OCI-LY7 (cell line): ENCODE data around the gene PCYT2. TPM values are rescaled to one million over a fixed set of nuclear protein-coding genes. Genes with fewer than 3 reads are reported as not detected.

Experiments used
- BruUV-seq: library from RNA; stranded (reverse); fragments of 400-500 nt; replicated peaks from 2 replicates; lab custom pipeline; 2021; lab: Mats Ljungman, UMichigan
- CTCF ChIA-PET: fragments of 300-600 bp; sonication (Branson Sonifier 250); formaldehyde crosslinking; loops from one replicate; lab custom pipeline; 2022; ENCODE audit warnings: antibody characterized with exemption; ENCODE audit not compliant: unreplicated experiment; lab: Charles Lee
- POLR2A ChIA-PET: fragments of 300-600 bp; sonication (Branson Sonifier 250); formaldehyde crosslinking; loops from one replicate; lab custom pipeline; 2022; ENCODE audit warnings: antibody characterized with exemption; lab: Charles Lee
- DNase-seq: peaks from one replicate; pipeline ENCODE4 v3.0.0-alpha.2; 2015; ENCODE audit warnings: low spot score
- H2AFZ ChIP-seq: fragments of 200-600 bp; sonication (generic), shearing (Covaris generic); 2 replicates; pipeline ENCODE4 v1.6.1; 2014; ENCODE audit warnings: mild to moderate bottlenecking, antibody characterized with exemption, low read length, moderate library complexity
- H3K27ac ChIP-seq: fragments of 200-600 bp; sonication (generic); 2 replicates; pipeline ENCODE4 v1.5.1; 2014; ENCODE audit warnings: mixed run types, low read depth, mild to moderate bottlenecking, moderate library complexity, low read length, inconsistent platforms; ENCODE audit not compliant: poor library complexity, severe bottlenecking
- H3K36me3 ChIP-seq: fragments of 200-600 bp; sonication (generic); 2 replicates; pipeline ENCODE4 v1.6.1; 2014; ENCODE audit warnings: mild to moderate bottlenecking, antibody characterized with exemption, low read length, moderate library complexity, mixed read lengths; ENCODE audit not compliant: insufficient read depth
- H3K4me1 ChIP-seq: fragments of 200-600 bp; sonication (generic); 2 replicates; pipeline ENCODE4 v1.5.1; 2014; ENCODE audit warnings: mild to moderate bottlenecking, low read length; ENCODE audit not compliant: insufficient read depth, poor library complexity, severe bottlenecking
- H3K4me2 ChIP-seq: fragments of 200-600 bp; sonication (generic); 2 replicates; pipeline ENCODE4 v1.6.1; 2014; ENCODE audit warnings: mild to moderate bottlenecking, low read length
- H3K4me3 ChIP-seq: fragments of 200-600 bp; sonication (generic); 2 replicates; pipeline ENCODE4 v1.5.1; 2014; ENCODE audit warnings: mild to moderate bottlenecking, low read depth, low read length; ENCODE audit not compliant: poor library complexity, severe bottlenecking
- H3K79me2 ChIP-seq: fragments of 200-600 bp; sonication (generic); 2 replicates; pipeline ENCODE4 v1.6.1; 2016; ENCODE audit warnings: low read depth, mild to moderate bottlenecking, low read length, moderate library complexity, mixed read lengths; ENCODE audit not compliant: insufficient read depth
- H3K9me2 ChIP-seq: fragments of 200-600 bp; sonication (generic); 2 replicates; pipeline ENCODE4 v1.6.1; 2016; ENCODE audit warnings: mild to moderate bottlenecking, low read length, mixed read lengths; ENCODE audit not compliant: insufficient read depth
- H3K9me3 ChIP-seq: fragments of 200-600 bp; sonication (generic); 2 replicates; pipeline ENCODE4 v1.6.1; 2014; ENCODE audit warnings: mild to moderate bottlenecking, mixed run types, low read length, mixed read lengths
- H4K20me1 ChIP-seq: fragments of 200-600 bp; sonication (generic); 2 replicates; pipeline ENCODE4 v1.6.1; 2014; ENCODE audit warnings: mild to moderate bottlenecking, antibody characterized with exemption, low read length, moderate library complexity, mixed read lengths; ENCODE audit not compliant: insufficient read depth
- CTCF ChIP-seq: fragments of 200-600 bp; sonication (generic); conservative IDR thresholded peaks from 2 replicates; pipeline ENCODE4 v1.5.1; 2014; ENCODE audit warnings: mild to moderate bottlenecking, antibody characterized with exemption, low read length, moderate library complexity, mixed read lengths
- EZH2phosphoT487 ChIP-seq: fragments of 200-600 bp; sonication (generic); IDR thresholded peaks from 2 replicates; pipeline ENCODE4 v1.6.1; 2018; ENCODE audit warnings: low read depth, borderline replicate concordance, mild to moderate bottlenecking, mixed run types, antibody characterized with exemption, low read length, moderate library complexity, mixed read lengths
- intact Hi-C: fragments of 100-400 bp; cut with micrococcal nuclease; formaldehyde crosslinking; loops from one replicate; pipeline ENCODE4 v1.10.0; 2022; ENCODE audit not compliant: unreplicated experiment
- total RNA-seq, 2 experiments: library from RNA; depleted of rRNA in 1 of 2; stranded (reverse); fragments of >200 nt in 1 of 2; shearing (Covaris generic) in 1 of 2; gene quantifications; 2 replicates each; pipeline ENCODE4 v1.2.3, GENCODE V29; 2014 to 2022

Gene PCYT2
- total RNA-seq, 2 experiments from 2014 or later = 70.1 to 104 TPM

GRCh38 chr17:81901167-81902022 lies 9.8 kb downstream of the PCYT2 start:
- no TSS peak for BruUV-seq
- POLR2A ChIA-PET = no interaction called here

GRCh38 chr17:81900181-81900820 lies 10.9 kb downstream of the PCYT2 start:
- intact Hi-C loops = no loop called here
- DNase-seq = no peak
- Histone ChIP-seq H3K36me3 (peaks cover 52% of the 10 kb centered on the region), H3K9me3 (no peaks in the 10 kb centered on the region), H3K9me2 (no peaks in the 10 kb centered on the region), H3K4me2 (no peak overlapping the region), H3K4me3 (no peak overlapping the region), H3K27ac (no peak overlapping the region), H4K20me1 (no peaks in the 10 kb centered on the region), H3K79me2 (no peaks in the 10 kb centered on the region; the same call in 1 of the 2 replicates), H2AFZ (no peak overlapping the region), H3K4me1 (no peaks in the 10 kb centered on the region)
- no TSS peak for BruUV-seq
- ChIA-PET POLR2A (no interaction called here), CTCF (no interaction called here)
- no peak for TF ChIP-seq EZH2phosphoT487
- TF ChIP-seq CTCF = no peak

More at GRCh38 chr17:81901167-81902022, 9.8 kb downstream of the PCYT2 start:
- Histone ChIP-seq H4K20me1 (no peaks in the 10 kb centered on the region; the same call in 1 of the 2 replicates), H3K27ac (no peak overlapping the region), H3K36me3 (peaks cover 51% of the 10 kb centered on the region), H3K9me2 (no peaks in the 10 kb centered on the region), H3K4me2 (no peak overlapping the region), H3K9me3 (no peaks in the 10 kb centered on the region), H3K4me1 (no peaks in the 10 kb centered on the region), H3K4me3 (no peak overlapping the region), H3K79me2 (no peaks in the 10 kb centered on the region), H2AFZ (no peak overlapping the region)
- no peak for TF ChIP-seq EZH2phosphoT487
- no peak for TF ChIP-seq CTCF
- DNase-seq = no peak
- intact Hi-C loops = no loop called here
- CTCF ChIA-PET = no interaction called here
